ENCODE data around the gene FARS2. TPM values are rescaled to one million over a fixed set of nuclear protein-coding genes. Genes with fewer than 3 reads are reported as not detected.
A peak's percentile ranks its signal among the peaks of the same experiment; 100 is the strongest.

FARS2 gene
- total RNA-seq, 4 donors from 2014 or later, result 10.6 to 24.9 (median 15.2) TPM

- Histone ChIP-seq H3K4me1 (no peaks in the 10 kb centered on the region), H3K27ac (replicated peaks in 1 of 4) (no peak overlapping the region), H3K9me3 (no peaks in the 10 kb centered on the region), H3K4me3 (no peak overlapping the region), H3K27me3 (no peaks in the 10 kb centered on the region), H3K36me3 (no peaks in the 10 kb centered on the region)
- TF ChIP-seq EP300 (IDR thresholded peaks at IDR 0.05), result no peak
- no peak for TF ChIP-seq POLR2AphosphoS5 (IDR thresholded peaks at IDR 0.05)
- TF ChIP-seq POLR2A (IDR thresholded peaks at IDR 0.05; ENCODE audit: low read depth), result no peak
- TF ChIP-seq CTCF (IDR thresholded peaks at IDR 0.05), result no peak
- DNase-seq (ENCODE audit: extremely low spot score), result peak; percentile 81
- 93% methylated on average over 14 of the region's 14 CpGs for WGBS
- intact Hi-C loops (cut with DNase I), result no loop called here
Observed at GRCh38 chr6:5710516-5710915, 449.2 kb downstream of the FARS2 start.

GRCh38 chr6:5710936-5711335 lies 449.6 kb downstream of the FARS2 start:
- Histone ChIP-seq H3K27me3 (no peaks in the 10 kb centered on the region), H3K4me3 (no peak overlapping the region), H3K9me3 (no peaks in the 10 kb centered on the region), H3K27ac (replicated peaks in 1 of 4) (no peak overlapping the region), H3K4me1 (no peaks in the 10 kb centered on the region), H3K36me3 (no peaks in the 10 kb centered on the region)
- no peak for TF ChIP-seq POLR2A (IDR thresholded peaks at IDR 0.05; ENCODE audit: low read depth)
- no peak for DNase-seq (ENCODE audit: extremely low spot score)
- intact Hi-C loops (cut with DNase I), result no loop called here
- WGBS, result 67% methylated on average over 4 of the region's 4 CpGs

- Histone ChIP-seq H3K4me3 (no peak overlapping the region), H3K27ac (replicated peaks in 1 of 4) (no peak overlapping the region), H3K9me3 (peaks cover 0 to 8% (median 3%) of the 10 kb centered on the region in 4 donors), H3K4me1 (no peaks in the 10 kb centered on the region), H3K36me3 (no peaks in the 10 kb centered on the region), H3K27me3 (no peaks in the 10 kb centered on the region)
- DNase-seq (ENCODE audit: extremely low spot score), result no peak
- intact Hi-C loops (cut with DNase I), result no loop called here
- 88% methylated on average over 10 of the region's 10 CpGs for WGBS
- no peak for TF ChIP-seq POLR2AphosphoS5 (IDR thresholded peaks at IDR 0.05)
- TF ChIP-seq EP300 (IDR thresholded peaks at IDR 0.05), result no peak
- TF ChIP-seq CTCF (IDR thresholded peaks at IDR 0.05), result no peak
Observed at GRCh38 chr6:5712349-5713215, 451.3 kb downstream of the FARS2 start.

- no peak overlapping the region for H3K4me3 ChIP-seq
- intact Hi-C loops (cut with DNase I), result no loop called here
- TF ChIP-seq CTCF (IDR thresholded peaks at IDR 0.05), result no peak
- TF ChIP-seq POLR2A (IDR thresholded peaks at IDR 0.05; ENCODE audit: low read depth), result no peak
- no peak for TF ChIP-seq POLR2AphosphoS5 (IDR thresholded peaks at IDR 0.05)
- no peak for TF ChIP-seq EP300 (IDR thresholded peaks at IDR 0.05)
- DNase-seq (ENCODE audit: extremely low spot score), result no peak
- 77% methylated on average over 7 of the region's 7 CpGs for WGBS
- no peaks in the 10 kb centered on the region for H3K4me1 ChIP-seq
- H3K27ac ChIP-seq (replicated peaks in 1 of 4), result no peak overlapping the region
- no peaks in the 10 kb centered on the region for H3K36me3 ChIP-seq
- peaks cover 0 to 8% (median 3%) of the 10 kb centered on the region in 4 donors for H3K9me3 ChIP-seq
- H3K27me3 ChIP-seq, result no peaks in the 10 kb centered on the region
Observed at GRCh38 chr6:5713519-5713918, 452.2 kb downstream of the FARS2 start.

- H3K4me1 ChIP-seq, result no peaks in the 10 kb centered on the region
- intact Hi-C loops (cut with DNase I), result no loop called here
- no peak for DNase-seq (ENCODE audit: extremely low spot score)
- no peaks in the 10 kb centered on the region for H3K27me3 ChIP-seq
- 81% methylated on average over 5 of the region's 5 CpGs for WGBS
- H3K36me3 ChIP-seq, result no peaks in the 10 kb centered on the region
- H3K27ac ChIP-seq (replicated peaks in 1 of 4), result no peak overlapping the region
- no peak overlapping the region for H3K4me3 ChIP-seq
- TF ChIP-seq POLR2A (IDR thresholded peaks at IDR 0.05; ENCODE audit: low read depth), result no peak
- no peak for TF ChIP-seq CTCF (IDR thresholded peaks at IDR 0.05)
- no peak for TF ChIP-seq POLR2AphosphoS5 (IDR thresholded peaks at IDR 0.05)
- no peak for TF ChIP-seq EP300 (IDR thresholded peaks at IDR 0.05)
- H3K9me3 ChIP-seq, result peaks cover 0 to 8% (median 3%) of the 10 kb centered on the region in 4 donors
Observed at GRCh38 chr6:5718231-5718947, 457.1 kb downstream of the FARS2 start.
